HCEC 1CT (cell line): ENCODE data around the gene TRMT11.
"Not testable (repeated sequence)": the region's sequence is repeated elsewhere in the genome, so short reads cannot be mapped to it uniquely, and the experiment has no call there.

Experiments
- DNase-seq: peaks from one replicate; pipeline ENCODE4 v3.0.0-alpha.2; 2017

The TRMT11 gene

GRCh38 chr6:125986301-125987025, at the start of gene TRMT11:
TSS of gene TRMT11 (plus strand) at chr6:125986540. CDS start at chr6:125986551, 11 bp downstream.
- peak; percentile 85 for DNase-seq

GRCh38 chr6:125939026-125939425, 47.3 kb upstream of the TRMT11 start:
- DNase-seq, result no peak

GRCh38 chr6:125939791-125940190, 46.5 kb upstream of the TRMT11 start:
- DNase-seq, result no peak

- no peak for DNase-seq
These were observed 45.9 kb upstream of the TRMT11 start for GRCh38 chr6:125940247-125941041.

GRCh38 chr6:125942672-125943527, 43.4 kb upstream of the TRMT11 start:
- no peak for DNase-seq

GRCh38 chr6:125943528-125944433, 42.6 kb upstream of the TRMT11 start:
- no peak for DNase-seq

GRCh38 chr6:125944434-125944816, 41.9 kb upstream of the TRMT11 start:
- DNase-seq, result peak; percentile 18

- DNase-seq, result no peak
These were observed 41.4 kb upstream of the TRMT11 start for GRCh38 chr6:125944896-125945295.

- DNase-seq, result peak; percentile 19
These were observed 40.8 kb upstream of the TRMT11 start for GRCh38 chr6:125945378-125946141.

GRCh38 chr6:125947615-125948014, 38.7 kb upstream of the TRMT11 start:
- peak; percentile 28 for DNase-seq

GRCh38 chr6:125948455-125948854, 37.9 kb upstream of the TRMT11 start:
- no peak for DNase-seq

- no peak for DNase-seq
These were observed 37.3 kb upstream of the TRMT11 start for GRCh38 chr6:125949069-125949468.

- DNase-seq, result peak; percentile 69
These were observed 36.0 kb upstream of the TRMT11 start for GRCh38 chr6:125950293-125950692.

- DNase-seq, result not testable (repeated sequence)
These were observed 35.6 kb upstream of the TRMT11 start for GRCh38 chr6:125950716-125951115.

GRCh38 chr6:125951323-125951722, 35.0 kb upstream of the TRMT11 start:
- no peak for DNase-seq

GRCh38 chr6:125952764-125953501, 33.4 kb upstream of the TRMT11 start:
- peak; percentile 24 for DNase-seq

- DNase-seq, result no peak
These were observed 32.9 kb upstream of the TRMT11 start for GRCh38 chr6:125953502-125953875.

- DNase-seq, result no peak
These were observed 31.5 kb upstream of the TRMT11 start for GRCh38 chr6:125954735-125955339.

- no peak for DNase-seq
These were observed 30.4 kb upstream of the TRMT11 start for GRCh38 chr6:125955973-125956372.
